MM.1S (cell line): Measurements from ENCODE around the gene TRIM15.

ENCODE experiments used
- EZH2phosphoT487 ChIP-seq: fragments of 300-600 bp; sonication (generic); IDR thresholded peaks from 2 replicates; pipeline ENCODE4 v1.6.1; 2018; ENCODE audit warnings: antibody characterized with exemption, low read length
- TF ChIP-seq, protein P1 (sequence below): fragments of 300-600 bp; sonication (generic); IDR thresholded peaks from 2 replicates; pipeline ENCODE4 v1.5.1; 2016; ENCODE audit warnings: antibody characterized with exemption, low read length, mixed read lengths

DNA sequence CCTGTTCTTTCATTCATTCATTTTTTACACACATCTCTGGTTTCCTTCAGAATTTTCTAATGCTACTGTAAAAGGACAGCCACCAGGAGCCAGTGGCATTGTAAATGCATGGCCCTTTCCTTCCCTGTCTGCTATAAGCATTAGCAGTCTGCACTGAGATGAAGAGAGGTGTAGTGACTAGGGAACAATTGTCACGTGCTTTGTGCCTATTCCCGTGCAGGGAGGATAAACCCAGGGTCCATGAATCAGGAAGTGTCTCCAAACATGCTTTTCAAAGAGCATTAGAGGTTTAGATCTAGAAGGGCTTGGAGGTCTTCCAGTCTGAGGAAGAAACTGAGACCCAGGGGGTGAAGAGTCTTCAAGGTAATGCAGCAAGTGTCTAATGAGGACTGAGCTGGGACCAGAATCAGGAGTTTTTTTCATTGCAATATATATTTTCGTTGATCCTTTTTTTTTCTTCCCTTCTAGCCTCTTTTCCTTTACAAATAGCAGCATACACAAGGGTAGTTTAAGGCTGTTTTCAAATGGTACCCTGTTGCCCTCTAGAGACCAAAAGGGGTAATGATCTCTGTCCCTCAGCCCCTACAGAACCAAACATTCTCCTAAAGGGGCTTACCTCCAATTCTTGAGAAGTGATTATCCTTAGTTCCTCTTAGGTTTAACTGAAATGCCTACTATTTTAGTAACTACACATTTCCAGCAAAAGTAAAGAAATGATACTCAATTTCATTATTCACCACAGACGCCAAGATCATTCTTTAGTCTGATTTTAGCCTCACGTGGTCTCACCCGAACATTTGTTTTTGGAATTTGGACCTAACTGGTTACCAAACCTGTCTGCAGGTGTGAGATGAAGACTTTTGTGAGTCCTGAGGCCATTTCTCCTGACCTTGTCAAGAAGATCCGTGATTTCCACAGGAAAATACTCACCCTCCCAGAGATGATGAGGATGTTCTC, 6.6 kb downstream of the TRIM15 start:
- no peak for TF ChIP-seq EZH2phosphoT487
- TF ChIP-seq, protein P1, sequence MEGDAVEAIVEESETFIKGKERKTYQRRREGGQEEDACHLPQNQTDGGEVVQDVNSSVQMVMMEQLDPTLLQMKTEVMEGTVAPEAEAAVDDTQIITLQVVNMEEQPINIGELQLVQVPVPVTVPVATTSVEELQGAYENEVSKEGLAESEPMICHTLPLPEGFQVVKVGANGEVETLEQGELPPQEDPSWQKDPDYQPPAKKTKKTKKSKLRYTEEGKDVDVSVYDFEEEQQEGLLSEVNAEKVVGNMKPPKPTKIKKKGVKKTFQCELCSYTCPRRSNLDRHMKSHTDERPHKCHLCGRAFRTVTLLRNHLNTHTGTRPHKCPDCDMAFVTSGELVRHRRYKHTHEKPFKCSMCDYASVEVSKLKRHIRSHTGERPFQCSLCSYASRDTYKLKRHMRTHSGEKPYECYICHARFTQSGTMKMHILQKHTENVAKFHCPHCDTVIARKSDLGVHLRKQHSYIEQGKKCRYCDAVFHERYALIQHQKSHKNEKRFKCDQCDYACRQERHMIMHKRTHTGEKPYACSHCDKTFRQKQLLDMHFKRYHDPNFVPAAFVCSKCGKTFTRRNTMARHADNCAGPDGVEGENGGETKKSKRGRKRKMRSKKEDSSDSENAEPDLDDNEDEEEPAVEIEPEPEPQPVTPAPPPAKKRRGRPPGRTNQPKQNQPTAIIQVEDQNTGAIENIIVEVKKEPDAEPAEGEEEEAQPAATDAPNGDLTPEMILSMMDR: peak; percentile 82
